Esophagus squamous epithelium (tissue), 4 donors: ENCODE measurements around the gene NMNAT3.

Experiments
- POLR2A ChIP-seq, 4 donors: fragments of 450-650 bp; IDR thresholded peaks; one replicate each; pipeline ENCODE4 v1.6.1; 2017; ENCODE audit warnings: antibody characterized with exemption in 4 of 4, mild to moderate bottlenecking in 4 of 4, moderate library complexity in 3 of 4
- TF ChIP-seq, protein P1 (sequence below), 6 experiments: fragments of 450-650 bp in 4 of 6; fragments of 200-600 bp in 2 of 6; sonication (generic) in 2 of 6; IDR thresholded peaks; one replicate each; pipeline ENCODE4 v1.5.1; 2016 to 2019; ENCODE audit warnings: antibody characterized with exemption in 6 of 6, mild to moderate bottlenecking in 4 of 6, moderate library complexity in 4 of 6

DNA sequence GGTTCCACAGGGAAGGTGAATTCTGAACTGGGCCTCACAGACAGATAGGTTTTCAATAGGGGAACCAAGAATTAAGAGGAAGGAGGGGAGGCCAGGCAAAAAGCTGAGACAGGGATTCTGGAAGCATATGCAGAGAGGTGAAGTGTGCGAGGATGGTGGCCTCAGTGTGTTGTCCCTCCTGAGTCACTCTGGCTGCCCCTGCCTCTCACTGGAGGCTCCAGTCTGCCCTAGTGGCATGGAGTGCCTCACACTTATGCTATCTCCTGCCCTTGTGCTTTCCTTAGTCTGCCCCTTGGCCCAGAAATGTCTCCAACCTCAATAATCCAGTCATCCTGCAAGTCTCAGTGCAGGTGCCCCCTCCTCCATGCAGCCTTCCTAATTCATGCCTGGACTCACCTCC lies 106.1 kb downstream of the NMNAT3 start:
- TF ChIP-seq, protein P1, sequence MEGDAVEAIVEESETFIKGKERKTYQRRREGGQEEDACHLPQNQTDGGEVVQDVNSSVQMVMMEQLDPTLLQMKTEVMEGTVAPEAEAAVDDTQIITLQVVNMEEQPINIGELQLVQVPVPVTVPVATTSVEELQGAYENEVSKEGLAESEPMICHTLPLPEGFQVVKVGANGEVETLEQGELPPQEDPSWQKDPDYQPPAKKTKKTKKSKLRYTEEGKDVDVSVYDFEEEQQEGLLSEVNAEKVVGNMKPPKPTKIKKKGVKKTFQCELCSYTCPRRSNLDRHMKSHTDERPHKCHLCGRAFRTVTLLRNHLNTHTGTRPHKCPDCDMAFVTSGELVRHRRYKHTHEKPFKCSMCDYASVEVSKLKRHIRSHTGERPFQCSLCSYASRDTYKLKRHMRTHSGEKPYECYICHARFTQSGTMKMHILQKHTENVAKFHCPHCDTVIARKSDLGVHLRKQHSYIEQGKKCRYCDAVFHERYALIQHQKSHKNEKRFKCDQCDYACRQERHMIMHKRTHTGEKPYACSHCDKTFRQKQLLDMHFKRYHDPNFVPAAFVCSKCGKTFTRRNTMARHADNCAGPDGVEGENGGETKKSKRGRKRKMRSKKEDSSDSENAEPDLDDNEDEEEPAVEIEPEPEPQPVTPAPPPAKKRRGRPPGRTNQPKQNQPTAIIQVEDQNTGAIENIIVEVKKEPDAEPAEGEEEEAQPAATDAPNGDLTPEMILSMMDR (IDR thresholded peaks at IDR 0.05), result no peak
- no peak for TF ChIP-seq POLR2A (IDR thresholded peaks at IDR 0.05)
